ENCODE measurements around the gene RIN1.
A peak's percentile ranks its signal among the peaks of the same experiment; 100 is the strongest.
"Not testable (repeated sequence)": the region's sequence is repeated elsewhere in the genome, so short reads cannot be mapped to it uniquely, and the experiment has no call there.

The RIN1 gene, protein sequence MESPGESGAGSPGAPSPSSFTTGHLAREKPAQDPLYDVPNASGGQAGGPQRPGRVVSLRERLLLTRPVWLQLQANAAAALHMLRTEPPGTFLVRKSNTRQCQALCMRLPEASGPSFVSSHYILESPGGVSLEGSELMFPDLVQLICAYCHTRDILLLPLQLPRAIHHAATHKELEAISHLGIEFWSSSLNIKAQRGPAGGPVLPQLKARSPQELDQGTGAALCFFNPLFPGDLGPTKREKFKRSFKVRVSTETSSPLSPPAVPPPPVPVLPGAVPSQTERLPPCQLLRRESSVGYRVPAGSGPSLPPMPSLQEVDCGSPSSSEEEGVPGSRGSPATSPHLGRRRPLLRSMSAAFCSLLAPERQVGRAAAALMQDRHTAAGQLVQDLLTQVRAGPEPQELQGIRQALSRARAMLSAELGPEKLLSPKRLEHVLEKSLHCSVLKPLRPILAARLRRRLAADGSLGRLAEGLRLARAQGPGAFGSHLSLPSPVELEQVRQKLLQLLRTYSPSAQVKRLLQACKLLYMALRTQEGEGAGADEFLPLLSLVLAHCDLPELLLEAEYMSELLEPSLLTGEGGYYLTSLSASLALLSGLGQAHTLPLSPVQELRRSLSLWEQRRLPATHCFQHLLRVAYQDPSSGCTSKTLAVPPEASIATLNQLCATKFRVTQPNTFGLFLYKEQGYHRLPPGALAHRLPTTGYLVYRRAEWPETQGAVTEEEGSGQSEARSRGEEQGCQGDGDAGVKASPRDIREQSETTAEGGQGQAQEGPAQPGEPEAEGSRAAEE

DNA sequence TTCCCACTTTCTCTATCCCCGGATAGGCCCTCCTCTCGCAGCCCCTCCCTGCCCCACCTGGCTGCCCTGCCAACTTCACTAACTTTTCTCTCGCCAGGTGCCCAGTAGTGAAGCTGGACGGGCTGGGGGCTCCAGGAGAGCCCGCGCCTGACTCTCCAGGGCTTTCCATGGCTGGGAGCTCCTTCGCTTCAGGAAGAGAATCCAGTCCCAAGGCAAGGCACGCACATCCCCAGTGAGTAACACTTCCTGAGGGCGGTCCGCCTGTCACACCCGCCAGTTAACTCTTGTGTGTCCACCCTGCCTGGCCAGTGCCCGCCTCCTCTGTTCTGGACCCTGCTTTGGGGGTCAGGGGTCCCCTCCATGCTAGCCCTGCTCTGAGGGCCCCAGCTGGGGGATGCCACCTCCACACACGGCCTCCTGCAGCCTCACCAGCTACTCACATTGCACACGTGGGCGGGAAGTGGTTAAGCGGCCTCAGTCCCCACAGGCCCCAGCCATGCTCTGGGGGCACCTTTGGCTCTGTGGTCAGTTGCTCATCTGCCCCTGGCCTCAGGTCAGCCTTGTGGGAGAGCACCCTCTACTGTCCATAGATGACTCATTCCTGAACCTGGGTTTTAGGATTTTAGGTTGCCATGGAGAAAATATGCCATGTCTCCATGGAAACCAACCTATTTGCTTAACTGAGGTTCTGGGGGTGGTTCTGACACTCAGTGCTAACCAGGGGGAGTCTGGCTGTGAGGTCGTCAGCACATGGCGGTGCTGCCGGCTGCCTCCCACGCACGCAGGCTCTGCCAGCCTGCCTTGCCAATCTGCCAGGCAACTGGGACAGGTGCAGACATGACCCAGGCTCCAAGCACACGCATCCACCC, at the start of gene RIN1:
TSS of gene RIN1 (minus strand) at position 201 of the 869 bp plus-strand sequence. CDS start at position 169, 32 bp downstream.
- peak; percentile 84 for ATAC-seq
- TF ChIP-seq ZFP30 (CRISPR knock-in tag; IDR thresholded peaks at IDR 0.05) (no peak), ZC3H10 (CRISPR knock-in tag; IDR thresholded peaks at IDR 0.05) (no peak), CSDC2 (CRISPR knock-in tag; IDR thresholded peaks at IDR 0.05) (no peak), ZFP3 (CRISPR knock-in tag; IDR thresholded peaks at IDR 0.05) (peak; percentile 54; the same call in 1 of the 2 replicates), GLIS3 (CRISPR knock-in tag; IDR thresholded peaks at IDR 0.05) (0 out of 2 replicates have a peak, but pooled peaks have one; percentile 61), OSR1 (CRISPR knock-in tag; IDR thresholded peaks at IDR 0.05) (no peak)
- TF ChIP-seq, protein P1, sequence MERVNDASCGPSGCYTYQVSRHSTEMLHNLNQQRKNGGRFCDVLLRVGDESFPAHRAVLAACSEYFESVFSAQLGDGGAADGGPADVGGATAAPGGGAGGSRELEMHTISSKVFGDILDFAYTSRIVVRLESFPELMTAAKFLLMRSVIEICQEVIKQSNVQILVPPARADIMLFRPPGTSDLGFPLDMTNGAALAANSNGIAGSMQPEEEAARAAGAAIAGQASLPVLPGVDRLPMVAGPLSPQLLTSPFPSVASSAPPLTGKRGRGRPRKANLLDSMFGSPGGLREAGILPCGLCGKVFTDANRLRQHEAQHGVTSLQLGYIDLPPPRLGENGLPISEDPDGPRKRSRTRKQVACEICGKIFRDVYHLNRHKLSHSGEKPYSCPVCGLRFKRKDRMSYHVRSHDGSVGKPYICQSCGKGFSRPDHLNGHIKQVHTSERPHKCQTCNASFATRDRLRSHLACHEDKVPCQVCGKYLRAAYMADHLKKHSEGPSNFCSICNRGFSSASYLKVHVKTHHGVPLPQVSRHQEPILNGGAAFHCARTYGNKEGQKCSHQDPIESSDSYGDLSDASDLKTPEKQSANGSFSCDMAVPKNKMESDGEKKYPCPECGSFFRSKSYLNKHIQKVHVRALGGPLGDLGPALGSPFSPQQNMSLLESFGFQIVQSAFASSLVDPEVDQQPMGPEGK (CRISPR knock-in tag; IDR thresholded peaks at IDR 0.05; ENCODE audit: borderline replicate concordance) = peak; percentile 74; the same call in 1 of the 2 replicates

DNA sequence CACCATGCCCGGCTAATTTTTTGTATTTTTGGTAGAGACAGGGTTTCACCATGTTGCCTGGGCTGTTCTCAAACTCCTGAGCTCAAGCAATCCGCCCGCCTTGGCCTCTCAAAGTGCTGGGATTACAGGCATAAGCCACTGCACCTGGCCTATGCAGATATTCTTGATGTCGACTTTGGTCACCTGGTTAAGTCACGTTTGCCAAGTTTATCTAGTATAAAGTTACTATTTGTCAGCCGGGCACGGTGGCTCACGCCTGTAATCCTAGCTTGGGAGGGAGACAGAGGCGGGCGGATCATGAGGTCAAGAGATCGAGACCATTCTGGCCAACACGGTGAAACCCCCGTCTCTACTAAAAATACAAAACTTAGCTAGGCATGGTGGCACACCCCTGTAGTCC, 48.1 kb upstream of the RIN1 start:
- not testable (repeated sequence) for ATAC-seq

DNA sequence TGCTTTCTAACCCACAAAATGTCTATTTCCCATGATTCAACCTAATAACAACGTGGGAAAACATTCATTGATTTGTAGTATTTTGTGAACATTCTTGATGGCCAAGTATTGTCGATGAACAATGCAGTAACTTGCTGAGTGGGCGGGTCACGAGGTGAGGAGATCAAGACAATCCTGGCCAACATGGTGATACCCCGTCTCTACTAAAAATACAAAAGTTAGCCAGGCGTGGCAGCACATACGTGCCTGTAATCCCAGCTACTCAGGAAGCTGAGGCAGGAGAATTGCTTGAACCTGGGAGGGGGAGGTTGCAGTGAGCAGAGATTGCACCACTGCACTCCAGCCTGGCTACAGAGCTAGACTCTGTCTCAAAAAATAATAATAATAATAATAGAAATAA, 44.0 kb upstream of the RIN1 start:
- not testable (repeated sequence) for ATAC-seq

DNA sequence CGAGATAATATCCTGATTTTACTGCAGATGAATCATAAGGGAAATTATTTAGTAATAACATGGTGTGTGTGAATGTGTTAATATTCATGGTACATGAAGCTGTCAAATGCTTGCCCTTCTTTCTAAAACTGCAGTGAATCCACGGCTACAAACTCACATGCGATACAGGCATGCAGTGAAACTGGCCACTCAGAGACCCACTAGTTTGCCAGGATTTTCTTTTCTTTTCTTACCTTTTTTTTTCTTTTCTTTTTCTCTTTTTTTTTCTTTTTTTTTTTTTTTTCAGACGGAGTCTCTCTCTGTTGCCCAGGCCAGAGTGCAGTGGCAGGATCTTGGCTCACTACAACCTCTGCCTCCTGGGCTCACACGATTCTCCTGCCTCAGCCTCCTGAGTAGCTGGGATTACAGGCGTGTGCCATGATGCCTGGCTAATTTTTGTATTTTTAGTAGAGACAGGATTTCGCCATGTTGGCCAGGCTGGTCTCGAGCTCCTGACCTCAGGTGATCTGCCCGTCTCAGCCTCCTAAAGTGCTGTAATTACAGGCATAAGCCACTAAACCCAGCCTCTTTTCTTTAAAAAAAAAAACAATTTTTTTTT, 37.6 kb upstream of the RIN1 start:
- ATAC-seq = not testable (repeated sequence)

DNA sequence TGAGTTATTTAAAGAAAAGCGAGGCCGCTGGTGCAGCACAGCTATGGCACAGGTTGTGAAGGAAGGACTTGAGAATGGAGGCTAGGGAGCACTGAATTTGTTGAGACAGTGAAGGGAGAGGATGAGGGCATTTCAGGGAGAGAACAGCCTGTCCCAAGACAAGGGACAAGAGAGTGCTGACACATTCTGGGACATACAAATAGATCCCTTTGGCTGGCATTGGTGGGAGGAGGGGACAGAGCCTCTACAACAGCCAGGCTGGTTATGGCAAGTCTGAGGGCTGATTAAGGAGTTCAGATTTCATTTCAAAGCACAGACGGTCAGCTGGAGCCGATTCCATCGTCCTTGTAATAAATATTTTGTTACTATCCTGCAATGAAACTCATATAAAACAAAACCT, 37.0 kb upstream of the RIN1 start:
- no peak for ATAC-seq
- TF ChIP-seq, protein P2, sequence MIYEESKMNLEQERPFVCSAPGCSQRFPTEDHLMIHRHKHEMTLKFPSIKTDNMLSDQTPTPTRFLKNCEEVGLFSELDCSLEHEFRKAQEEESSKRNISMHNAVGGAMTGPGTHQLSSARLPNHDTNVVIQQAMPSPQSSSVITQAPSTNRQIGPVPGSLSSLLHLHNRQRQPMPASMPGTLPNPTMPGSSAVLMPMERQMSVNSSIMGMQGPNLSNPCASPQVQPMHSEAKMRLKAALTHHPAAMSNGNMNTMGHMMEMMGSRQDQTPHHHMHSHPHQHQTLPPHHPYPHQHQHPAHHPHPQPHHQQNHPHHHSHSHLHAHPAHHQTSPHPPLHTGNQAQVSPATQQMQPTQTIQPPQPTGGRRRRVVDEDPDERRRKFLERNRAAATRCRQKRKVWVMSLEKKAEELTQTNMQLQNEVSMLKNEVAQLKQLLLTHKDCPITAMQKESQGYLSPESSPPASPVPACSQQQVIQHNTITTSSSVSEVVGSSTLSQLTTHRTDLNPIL (CRISPR knock-in tag; IDR thresholded peaks at IDR 0.05; ENCODE audit: low read depth) = no peak
- TF ChIP-seq, protein P3, sequence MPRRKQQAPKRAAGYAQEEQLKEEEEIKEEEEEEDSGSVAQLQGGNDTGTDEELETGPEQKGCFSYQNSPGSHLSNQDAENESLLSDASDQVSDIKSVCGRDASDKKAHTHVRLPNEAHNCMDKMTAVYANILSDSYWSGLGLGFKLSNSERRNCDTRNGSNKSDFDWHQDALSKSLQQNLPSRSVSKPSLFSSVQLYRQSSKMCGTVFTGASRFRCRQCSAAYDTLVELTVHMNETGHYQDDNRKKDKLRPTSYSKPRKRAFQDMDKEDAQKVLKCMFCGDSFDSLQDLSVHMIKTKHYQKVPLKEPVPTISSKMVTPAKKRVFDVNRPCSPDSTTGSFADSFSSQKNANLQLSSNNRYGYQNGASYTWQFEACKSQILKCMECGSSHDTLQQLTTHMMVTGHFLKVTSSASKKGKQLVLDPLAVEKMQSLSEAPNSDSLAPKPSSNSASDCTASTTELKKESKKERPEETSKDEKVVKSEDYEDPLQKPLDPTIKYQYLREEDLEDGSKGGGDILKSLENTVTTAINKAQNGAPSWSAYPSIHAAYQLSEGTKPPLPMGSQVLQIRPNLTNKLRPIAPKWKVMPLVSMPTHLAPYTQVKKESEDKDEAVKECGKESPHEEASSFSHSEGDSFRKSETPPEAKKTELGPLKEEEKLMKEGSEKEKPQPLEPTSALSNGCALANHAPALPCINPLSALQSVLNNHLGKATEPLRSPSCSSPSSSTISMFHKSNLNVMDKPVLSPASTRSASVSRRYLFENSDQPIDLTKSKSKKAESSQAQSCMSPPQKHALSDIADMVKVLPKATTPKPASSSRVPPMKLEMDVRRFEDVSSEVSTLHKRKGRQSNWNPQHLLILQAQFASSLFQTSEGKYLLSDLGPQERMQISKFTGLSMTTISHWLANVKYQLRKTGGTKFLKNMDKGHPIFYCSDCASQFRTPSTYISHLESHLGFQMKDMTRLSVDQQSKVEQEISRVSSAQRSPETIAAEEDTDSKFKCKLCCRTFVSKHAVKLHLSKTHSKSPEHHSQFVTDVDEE (CRISPR knock-in tag; IDR thresholded peaks at IDR 0.05) = no peak
- TF ChIP-seq TOX (CRISPR knock-in tag; IDR thresholded peaks at IDR 0.05; ENCODE audit: borderline replicate concordance) (no peak), ARNTL (CRISPR knock-in tag; IDR thresholded peaks at IDR 0.05; ENCODE audit: borderline replicate concordance, low read depth) (no peak), ZFP30 (CRISPR knock-in tag; IDR thresholded peaks at IDR 0.05) (no peak), GLIS3 (CRISPR knock-in tag; IDR thresholded peaks at IDR 0.05) (no peak), ZNF70 (CRISPR knock-in tag; IDR thresholded peaks at IDR 0.05) (no peak), ZC3H10 (CRISPR knock-in tag; IDR thresholded peaks at IDR 0.05) (no peak), SNAI2 (CRISPR knock-in tag; IDR thresholded peaks at IDR 0.05) (no peak)
- TF ChIP-seq, protein P1 (CRISPR knock-in tag; IDR thresholded peaks at IDR 0.05; ENCODE audit: borderline replicate concordance) = no peak

Data from SK-N-SH treated with all-trans-retinoic acid at 6 μM for 48 hours (cell line).